HEK293T (cell line): ENCODE data around the gene MCM5.

ENCODE experiments used
- CTCF ChIA-PET: fragments of 350-600 bp; formaldehyde crosslinking; extraction: SDS; loops from one replicate; lab custom pipeline; 2021; ENCODE audit warnings: antibody characterized with exemption, inconsistent platforms; lab: Yijun Ruan, JAX
- POLR2A ChIA-PET: fragments of 350-600 bp; formaldehyde crosslinking; extraction: SDS; loops from one replicate; lab custom pipeline; 2020; ENCODE audit warnings: antibody characterized with exemption, inconsistent platforms; lab: Yijun Ruan, JAX
- DNase-seq: peaks from one replicate; pipeline ENCODE4 v3.0.0; 2012; ENCODE audit warnings: mixed read lengths; ENCODE audit errors: extremely low spot score
- ARNT ChIP-seq: fragments of 450-650 bp; IDR thresholded peaks from 2 replicates; pipeline ENCODE4 v1.6.1; 2017; ENCODE audit warnings: mild to moderate bottlenecking
- BHLHE40 ChIP-seq: fragments of 450-650 bp; IDR thresholded peaks from 2 replicates; pipeline ENCODE4 v1.6.1; 2016; ENCODE audit warnings: mild to moderate bottlenecking, moderate library complexity, borderline replicate concordance
- CTBP1 ChIP-seq: fragments of 450-650 bp; IDR thresholded peaks from 2 replicates; pipeline ENCODE4 v1.6.1; 2016; ENCODE audit warnings: borderline replicate concordance
- ELF4 ChIP-seq: fragments of 450-650 bp; IDR thresholded peaks from 2 replicates; pipeline ENCODE4 v1.6.1; 2017; ENCODE audit warnings: antibody characterized with exemption
- FOXA1 ChIP-seq: fragments of 450-650 bp; IDR thresholded peaks from 2 replicates; pipeline ENCODE4 v1.6.1; 2016; ENCODE audit warnings: mild to moderate bottlenecking
- FOXK2 ChIP-seq: fragments of 450-650 bp; IDR thresholded peaks from 2 replicates; pipeline ENCODE4 v1.6.1; 2016; ENCODE audit warnings: mild to moderate bottlenecking
- FOXM1 ChIP-seq: fragments of 450-650 bp; IDR thresholded peaks from 2 replicates; pipeline ENCODE4 v1.6.1; 2017; ENCODE audit warnings: mild to moderate bottlenecking, borderline replicate concordance
- HDGF ChIP-seq: fragments of 450-650 bp; IDR thresholded peaks from 2 replicates; pipeline ENCODE4 v1.6.1; 2017; ENCODE audit warnings: antibody characterized with exemption, borderline replicate concordance
- L3MBTL2 ChIP-seq: fragments of 450-650 bp; conservative IDR thresholded peaks from 2 replicates; pipeline ENCODE4 v1.6.1; 2016; ENCODE audit warnings: mild to moderate bottlenecking
- LEF1 ChIP-seq: fragments of 450-650 bp; IDR thresholded peaks from 2 replicates; pipeline ENCODE4 v1.6.1; 2017; ENCODE audit warnings: mild to moderate bottlenecking, borderline replicate concordance
- NFRKB ChIP-seq: fragments of 450-650 bp; IDR thresholded peaks from 2 replicates; pipeline ENCODE4 v1.6.1; 2016; ENCODE audit warnings: mild to moderate bottlenecking, moderate library complexity
- SP1 ChIP-seq: fragments of 450-650 bp; IDR thresholded peaks from 2 replicates; pipeline ENCODE4 v1.6.1; 2017
- SUZ12 ChIP-seq: fragments of 450-650 bp; IDR thresholded peaks from 2 replicates; pipeline ENCODE4 v1.6.1; 2016; ENCODE audit warnings: mild to moderate bottlenecking
- TARDBP ChIP-seq: fragments of 450-650 bp; IDR thresholded peaks from 2 replicates; pipeline ENCODE4 v1.6.1; 2016
- ZNF384 ChIP-seq: fragments of 450-650 bp; IDR thresholded peaks from 2 replicates; pipeline ENCODE4 v1.6.1; 2016
- TF ChIP-seq, protein P1 (sequence below): fragments of 450-650 bp; IDR thresholded peaks from 2 replicates; pipeline ENCODE4 v1.6.1; 2016

Gene MCM5

GRCh38 chr22:35444685-35445399 is 44.9 kb downstream of the MCM5 start:
- CTCF ChIA-PET: no interaction called here
- POLR2A ChIA-PET: no interaction called here
- DNase-seq: no peak
- no peak for TF ChIP-seq NFRKB
- peak; percentile 49; the same call in 1 of the 2 replicates for TF ChIP-seq ZNF384
- TF ChIP-seq TARDBP: no peak

- no peak for DNase-seq
- POLR2A ChIA-PET: no interaction called here
- TF ChIP-seq CTBP1: no peak
- no peak for TF ChIP-seq FOXA1
- TF ChIP-seq ELF4: no peak
- no peak for TF ChIP-seq SP1
- TF ChIP-seq, protein P1, sequence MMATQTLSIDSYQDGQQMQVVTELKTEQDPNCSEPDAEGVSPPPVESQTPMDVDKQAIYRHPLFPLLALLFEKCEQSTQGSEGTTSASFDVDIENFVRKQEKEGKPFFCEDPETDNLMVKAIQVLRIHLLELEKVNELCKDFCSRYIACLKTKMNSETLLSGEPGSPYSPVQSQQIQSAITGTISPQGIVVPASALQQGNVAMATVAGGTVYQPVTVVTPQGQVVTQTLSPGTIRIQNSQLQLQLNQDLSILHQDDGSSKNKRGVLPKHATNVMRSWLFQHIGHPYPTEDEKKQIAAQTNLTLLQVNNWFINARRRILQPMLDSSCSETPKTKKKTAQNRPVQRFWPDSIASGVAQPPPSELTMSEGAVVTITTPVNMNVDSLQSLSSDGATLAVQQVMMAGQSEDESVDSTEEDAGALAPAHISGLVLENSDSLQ: no peak
- TF ChIP-seq TARDBP: no peak
- no peak for TF ChIP-seq FOXK2
- CTCF ChIA-PET: no interaction called here
These were observed 46.0 kb downstream of the MCM5 start for GRCh38 chr22:35445933-35446332.

GRCh38 chr22:35446365-35446764 is 46.4 kb downstream of the MCM5 start:
- CTCF ChIA-PET: no interaction called here
- TF ChIP-seq SUZ12 (no peak), L3MBTL2 (no peak), CTBP1 (no peak), HDGF (no peak), FOXK2 (no peak), ZNF384 (no peak)
- POLR2A ChIA-PET: no interaction called here
- DNase-seq: no peak

DNA sequence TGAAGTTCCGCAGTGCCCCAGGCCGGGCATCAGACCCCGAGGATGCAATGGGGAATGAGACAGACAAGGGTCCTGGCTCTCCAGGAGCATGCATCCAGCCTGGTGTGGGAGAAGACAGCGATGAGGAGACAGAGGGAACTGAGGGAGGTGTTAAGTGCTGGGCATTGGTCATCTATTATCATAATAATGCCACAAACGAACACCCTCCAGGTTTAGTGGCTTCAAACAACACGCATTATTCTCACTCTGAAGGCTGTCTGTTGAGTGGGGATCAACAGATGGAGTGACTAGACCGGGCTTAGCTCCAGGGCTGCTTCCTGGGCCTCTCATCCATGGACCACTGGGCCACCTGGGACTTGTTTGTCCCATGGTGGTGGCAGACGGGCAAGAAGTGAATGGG is 48.6 kb downstream of the MCM5 start:
- ChIA-PET CTCF (no interaction called here), POLR2A (no interaction called here)
- no peak for TF ChIP-seq SP1
- TF ChIP-seq CTBP1: no peak
- TF ChIP-seq TARDBP: no peak
- TF ChIP-seq SUZ12: no peak
- TF ChIP-seq NFRKB: no peak
- DNase-seq: no peak

GRCh38 chr22:35449829-35450689 is 50.1 kb downstream of the MCM5 start:
- TF ChIP-seq FOXM1 (no peak), LEF1 (no peak), FOXA1 (no peak), SUZ12 (no peak), CTBP1 (no peak), L3MBTL2 (no peak), BHLHE40 (no peak), NFRKB (no peak), TARDBP (no peak), ELF4 (no peak), FOXK2 (no peak), ARNT (no peak)
- TF ChIP-seq, protein P1: no peak
- POLR2A ChIA-PET: no interaction called here
- CTCF ChIA-PET: no interaction called here
- no peak for DNase-seq

DNA sequence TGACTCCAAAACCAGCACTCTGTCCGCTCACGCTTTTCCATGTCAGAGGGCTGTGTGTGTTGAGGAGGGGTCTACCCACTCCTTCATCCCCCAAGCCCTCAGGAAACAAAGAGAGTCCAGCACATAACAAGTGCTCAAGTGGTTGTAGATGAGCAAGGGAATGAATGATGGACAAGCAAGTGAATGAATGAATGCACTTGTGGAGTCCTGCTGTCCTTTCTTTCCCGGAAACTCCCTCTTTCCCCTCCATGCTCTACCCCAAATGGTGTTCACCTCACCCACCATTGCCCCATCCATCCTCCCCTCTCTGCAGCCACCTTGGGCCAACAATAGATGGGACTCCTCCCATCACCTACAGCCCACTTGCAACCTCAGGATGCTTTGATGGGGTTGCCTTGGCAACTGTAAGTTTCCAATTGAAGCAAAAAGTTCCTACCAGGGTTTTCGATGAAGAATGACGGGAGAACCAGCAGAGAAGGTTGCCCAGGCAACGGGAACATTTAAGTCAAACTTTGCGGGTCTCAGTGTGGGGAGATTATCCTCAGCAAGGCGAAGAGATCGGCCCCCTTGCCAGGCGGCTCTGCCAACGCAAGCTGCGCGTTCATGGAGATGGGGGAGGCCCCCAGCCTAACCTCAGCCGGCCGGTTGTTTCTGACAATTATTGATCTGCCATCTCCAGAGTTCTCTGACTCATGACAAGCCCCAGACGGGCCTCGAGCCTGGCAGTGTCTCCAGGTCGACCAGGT is 51.1 kb downstream of the MCM5 start:
- ChIA-PET CTCF (no interaction called here), POLR2A (no interaction called here)

More for the DNA sequence above, 51.1 kb downstream of the MCM5 start:
- TF ChIP-seq HDGF: no peak
- TF ChIP-seq L3MBTL2: no peak
- no peak for TF ChIP-seq CTBP1
- TF ChIP-seq, protein P1: no peak
- no peak for TF ChIP-seq FOXA1
- TF ChIP-seq FOXM1: no peak
- TF ChIP-seq FOXK2: no peak
- no peak for TF ChIP-seq ELF4
- no peak for TF ChIP-seq BHLHE40
- TF ChIP-seq ARNT: no peak
- TF ChIP-seq ZNF384: no peak
- no peak for TF ChIP-seq NFRKB
- TF ChIP-seq LEF1: no peak
- TF ChIP-seq SP1: no peak
- TF ChIP-seq SUZ12: no peak
- TF ChIP-seq TARDBP: no peak
- no peak for DNase-seq
